Tongue (tissue), 2 donors: ENCODE data around the gene AP4S1. TPM values are rescaled to one million over a fixed set of nuclear protein-coding genes. Genes with fewer than 3 reads are reported as not detected.
A peak's percentile ranks its signal among the peaks of the same experiment; 100 is the strongest.
"Not testable (repeated sequence)": the region's sequence is repeated elsewhere in the genome, so short reads cannot be mapped to it uniquely, and the experiment has no call there.

Experiments
- DNase-seq: peaks from one replicate; pipeline ENCODE4 v3.0.0-alpha.2; 2015
- total RNA-seq: library from RNA; depleted of rRNA; stranded (reverse); fragments of >200 nt; gene quantifications from one replicate; pipeline ENCODE4 v1.2.3, GENCODE V29; 2014

The AP4S1 gene, protein sequence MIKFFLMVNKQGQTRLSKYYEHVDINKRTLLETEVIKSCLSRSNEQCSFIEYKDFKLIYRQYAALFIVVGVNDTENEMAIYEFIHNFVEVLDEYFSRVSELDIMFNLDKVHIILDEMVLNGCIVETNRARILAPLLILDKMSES
- 18.6 TPM for total RNA-seq

- peak; percentile 68 for DNase-seq
These were observed at the start of gene AP4S1 for GRCh38 chr14:31025367-31026076. Gene AP4S1 (plus strand): TSS chr14:31025649. CDS start chr14:31066197, 40,548 bp downstream.

- DNase-seq: no peak
These were observed 47.7 kb upstream of the AP4S1 start for GRCh38 chr14:30977752-30978151.

- peak; percentile 76 for DNase-seq
These were observed 45.2 kb upstream of the AP4S1 start for GRCh38 chr14:30980106-30980704.

GRCh38 chr14:30980980-30981379, 44.5 kb upstream of the AP4S1 start:
- DNase-seq: no peak

DNA sequence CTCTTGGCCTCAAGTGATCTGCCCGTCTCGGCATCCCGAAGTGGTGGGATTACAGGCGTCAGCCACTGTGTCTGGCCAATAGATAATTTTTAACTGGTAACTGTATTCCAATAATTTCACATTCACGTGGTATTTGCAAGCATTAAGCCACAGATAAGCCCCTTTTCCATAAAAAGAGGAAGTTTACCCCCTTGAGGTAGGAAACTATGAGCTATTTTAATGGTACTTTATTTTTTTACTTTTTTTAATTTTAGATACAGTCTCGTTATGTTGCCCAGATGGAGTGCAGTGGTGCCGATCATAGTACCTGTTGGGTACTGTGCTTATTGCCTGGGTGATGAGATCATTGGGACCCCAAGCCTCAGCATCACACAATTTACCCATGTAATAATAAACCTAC, 42.9 kb upstream of the AP4S1 start:
- DNase-seq: no peak

DNA sequence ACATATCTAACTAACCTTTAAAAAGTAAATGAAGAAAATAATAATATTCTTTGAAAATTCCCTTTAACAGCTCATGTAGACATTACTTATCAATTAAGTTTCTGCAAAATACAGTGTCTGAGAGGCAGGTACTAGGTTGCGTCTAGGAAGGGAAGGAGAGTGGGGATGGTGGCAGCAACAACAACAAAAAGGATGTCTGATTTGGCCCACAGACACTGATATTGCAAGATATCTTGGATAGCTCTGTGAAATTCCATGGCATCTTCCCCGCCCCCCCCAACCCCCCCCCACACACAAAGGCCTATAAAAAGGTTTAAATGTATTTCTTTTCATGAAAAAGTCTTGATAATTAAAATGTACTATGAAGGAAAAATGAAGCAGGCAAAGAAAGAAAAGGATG, 41.6 kb upstream of the AP4S1 start:
- DNase-seq: no peak

DNA sequence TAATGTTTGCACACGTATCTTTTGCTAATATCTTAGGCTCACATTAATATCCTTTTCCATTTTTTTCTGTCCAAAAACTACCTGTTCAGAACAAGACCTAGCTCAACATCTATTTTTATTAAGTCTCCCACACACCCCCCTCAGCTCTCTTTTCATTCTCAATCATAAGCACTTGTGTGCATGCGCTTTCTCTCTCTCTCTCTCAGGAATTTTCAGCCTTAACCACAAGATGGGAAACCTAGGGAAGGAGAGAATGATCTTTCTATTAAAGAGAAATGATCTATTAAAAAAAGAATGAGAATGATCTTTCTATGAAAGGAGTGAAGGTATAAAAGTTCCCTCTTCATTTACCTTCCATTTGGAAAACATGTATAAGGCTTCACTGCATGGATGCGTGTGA, 39.7 kb upstream of the AP4S1 start:
- no peak for DNase-seq

GRCh38 chr14:30988509-30988908, 36.9 kb upstream of the AP4S1 start:
- DNase-seq: no peak

GRCh38 chr14:30990770-30991169, 34.7 kb upstream of the AP4S1 start:
- no peak for DNase-seq

DNA sequence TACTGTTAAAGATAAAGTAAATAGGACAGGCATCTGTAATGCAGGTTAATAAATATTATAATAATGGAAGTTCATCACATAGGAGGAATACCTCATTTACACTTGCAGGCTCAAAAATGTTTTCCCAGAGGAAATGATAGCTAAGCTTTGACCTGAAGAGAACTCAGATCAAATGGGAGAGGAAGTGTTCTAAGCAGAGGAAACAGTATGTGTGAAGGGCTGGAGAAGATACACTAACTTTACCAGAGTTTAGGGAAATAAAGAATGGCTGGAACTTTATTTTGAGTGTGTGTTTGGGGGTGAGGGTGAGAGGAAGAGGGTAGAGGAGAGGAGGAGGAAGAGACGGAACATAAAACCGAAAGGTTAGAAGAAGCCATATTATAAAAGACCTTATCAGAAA, 34.0 kb upstream of the AP4S1 start:
- DNase-seq: no peak

- no peak for DNase-seq
These were observed 32.4 kb upstream of the AP4S1 start for GRCh38 chr14:30993071-30993470.

GRCh38 chr14:30994681-30995620, 30.5 kb upstream of the AP4S1 start:
- peak; percentile 24 for DNase-seq

DNA sequence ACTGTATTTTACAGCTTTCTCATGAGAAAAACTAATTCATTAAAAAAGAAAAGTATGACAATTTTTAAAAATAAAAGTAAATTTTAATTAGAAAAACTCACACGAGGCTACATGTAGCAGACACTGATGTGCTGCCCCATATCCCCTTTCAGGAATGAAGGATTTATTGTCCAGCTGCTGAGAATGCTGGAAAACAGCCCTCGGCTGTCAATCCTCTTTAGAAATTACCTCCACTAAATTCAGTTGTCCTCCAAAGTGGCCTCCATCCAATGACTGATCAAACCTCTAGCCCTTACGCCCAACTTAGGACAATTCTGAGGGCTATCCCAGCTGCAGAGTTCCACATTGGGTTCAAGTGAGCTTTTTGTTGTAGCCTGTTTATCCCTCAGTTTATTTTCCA, 29.8 kb upstream of the AP4S1 start:
- DNase-seq: peak; percentile 50

- DNase-seq: no peak
These were observed 28.4 kb upstream of the AP4S1 start for GRCh38 chr14:30996892-30997659.

- no peak for DNase-seq
These were observed 27.2 kb upstream of the AP4S1 start for GRCh38 chr14:30998100-30998706.

- no peak for DNase-seq
These were observed 26.2 kb upstream of the AP4S1 start for GRCh38 chr14:30999038-30999773.

GRCh38 chr14:31000629-31001338, 24.7 kb upstream of the AP4S1 start:
- DNase-seq: no peak

DNA sequence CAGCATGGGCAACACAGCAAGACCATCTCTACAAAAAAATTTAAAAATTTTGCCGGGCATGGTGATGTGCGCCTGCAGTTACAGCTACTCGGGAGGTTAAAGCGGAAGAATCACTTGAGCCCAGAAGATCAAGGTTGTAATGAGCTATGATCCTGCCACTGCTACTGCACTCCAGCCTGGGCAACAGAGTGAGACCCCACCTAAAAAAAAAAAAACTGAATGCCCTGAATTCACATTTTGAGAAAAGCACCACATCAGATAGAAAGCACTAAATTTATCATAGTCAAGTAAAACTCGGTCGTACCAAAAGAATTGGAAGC, 24.1 kb upstream of the AP4S1 start:
- DNase-seq: no peak

DNA sequence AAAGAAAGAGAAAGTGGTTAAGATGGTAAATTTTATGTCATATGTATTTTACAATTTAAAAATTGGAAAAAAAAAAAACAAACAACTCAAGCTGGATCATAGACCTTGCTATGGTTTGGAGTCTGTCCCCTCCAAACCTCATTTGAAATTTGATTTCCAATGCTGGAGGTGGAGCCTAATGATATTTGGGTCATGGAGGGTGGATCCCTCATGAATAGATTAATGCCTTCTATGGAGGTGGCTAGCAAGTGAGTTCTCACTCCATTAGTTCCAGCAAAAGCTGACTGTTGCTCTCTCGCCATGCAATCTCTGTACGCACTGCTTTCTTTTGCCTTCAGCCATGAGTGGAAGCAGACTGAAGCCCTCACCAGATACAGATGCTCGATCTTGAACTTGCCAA, 22.2 kb upstream of the AP4S1 start:
- DNase-seq: no peak

DNA sequence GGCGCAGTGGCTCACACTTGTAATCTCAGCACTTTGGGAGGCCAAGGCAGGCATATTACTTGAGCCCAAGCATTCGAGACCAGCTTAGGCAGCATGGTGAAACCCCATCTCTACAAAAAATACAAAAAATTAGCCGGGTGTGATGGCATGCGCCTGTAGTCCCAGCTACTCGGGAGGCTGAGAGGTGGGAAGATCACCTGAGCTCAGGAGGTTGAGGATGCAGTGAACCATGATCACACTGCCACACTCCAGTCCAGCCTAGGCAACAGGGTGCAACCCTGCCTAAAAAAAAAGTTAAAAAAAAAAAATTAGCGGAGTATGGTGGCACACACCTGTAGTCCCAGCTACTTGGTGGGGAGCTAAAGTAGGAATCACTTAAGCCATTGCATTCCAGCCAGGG, 21.4 kb upstream of the AP4S1 start:
- not testable (repeated sequence) for DNase-seq
